NCI-H446 (cell line): ENCODE measurements around the gene AZGP1.
A peak's percentile ranks its signal among the peaks of the same experiment; 100 is the strongest.
"Not testable (repeated sequence)": the region's sequence is repeated elsewhere in the genome, so short reads cannot be mapped to it uniquely, and the experiment has no call there.

Source experiments
- DNase-seq, 2 experiments: peaks; one replicate each; lab custom pipeline; 2025; lab: John Stamatoyannopoulos, UW

AZGP1 gene

DNA sequence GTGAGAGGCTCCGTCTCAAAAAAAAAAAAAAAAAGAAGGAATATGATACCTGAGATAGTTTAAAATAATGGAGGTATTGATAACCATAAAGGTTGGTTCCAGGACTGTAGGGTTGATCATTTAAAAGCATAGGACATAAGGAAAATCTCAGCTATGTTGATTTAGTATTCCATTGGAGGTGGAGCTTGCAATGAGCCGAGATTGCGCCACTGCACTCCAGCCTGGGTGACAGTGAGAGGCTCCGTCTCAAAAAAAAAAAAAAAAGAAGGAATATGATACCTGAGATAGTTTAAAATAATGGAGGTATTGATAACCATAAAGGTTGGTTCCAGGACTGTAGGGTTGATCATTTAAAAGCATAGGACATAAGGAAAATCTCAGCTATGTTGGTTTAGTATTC lies 23.2 kb downstream of the AZGP1 start:
- not testable (repeated sequence) for DNase-seq

DNA sequence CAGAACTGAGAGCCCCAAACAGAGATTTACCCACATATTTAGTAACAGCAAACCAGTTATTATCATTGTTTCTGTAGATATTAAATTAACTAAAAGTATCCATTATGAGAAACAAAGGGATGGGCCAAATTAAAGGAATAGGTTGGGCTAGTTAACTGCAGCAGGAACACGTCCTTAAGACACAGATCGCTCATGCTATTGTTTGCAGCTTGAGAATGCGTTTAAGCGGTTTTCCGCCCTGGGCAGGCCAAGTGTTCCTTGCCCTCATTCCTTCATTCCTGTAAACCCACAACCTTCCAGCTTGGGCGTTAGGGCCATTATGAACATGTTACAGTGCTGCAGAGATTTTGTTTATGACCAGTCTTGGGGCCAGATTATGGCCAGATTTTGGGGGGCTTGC lies 25.0 kb downstream of the AZGP1 start:
- not testable (repeated sequence) for DNase-seq

DNA sequence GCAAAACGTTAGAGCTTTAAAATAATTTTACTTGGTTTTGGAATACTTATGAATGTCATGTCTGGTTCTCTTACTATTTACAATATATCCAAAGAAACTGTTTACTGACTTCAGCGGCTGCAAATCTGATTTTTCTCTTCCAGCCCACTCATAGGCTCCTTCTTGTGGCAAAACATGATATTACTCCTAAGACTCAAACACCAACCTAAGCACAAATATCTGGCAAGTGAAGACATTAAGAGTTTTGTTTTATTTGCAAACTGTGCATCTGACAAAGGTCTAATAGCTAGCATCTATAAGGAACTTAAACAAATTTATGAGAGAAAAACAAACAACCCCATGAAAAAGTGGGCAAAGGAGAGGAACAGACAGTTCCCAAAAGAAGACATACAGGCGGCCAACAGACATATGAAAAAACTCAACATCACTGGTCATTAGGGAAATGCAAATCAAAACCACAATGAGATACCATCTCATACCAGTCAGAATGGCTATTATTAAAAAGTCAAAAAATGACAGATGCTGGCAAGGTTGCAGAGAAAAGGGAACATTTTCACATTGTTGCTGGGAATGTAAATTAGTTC lies 26.1 kb downstream of the AZGP1 start:
- no peak for DNase-seq

DNA sequence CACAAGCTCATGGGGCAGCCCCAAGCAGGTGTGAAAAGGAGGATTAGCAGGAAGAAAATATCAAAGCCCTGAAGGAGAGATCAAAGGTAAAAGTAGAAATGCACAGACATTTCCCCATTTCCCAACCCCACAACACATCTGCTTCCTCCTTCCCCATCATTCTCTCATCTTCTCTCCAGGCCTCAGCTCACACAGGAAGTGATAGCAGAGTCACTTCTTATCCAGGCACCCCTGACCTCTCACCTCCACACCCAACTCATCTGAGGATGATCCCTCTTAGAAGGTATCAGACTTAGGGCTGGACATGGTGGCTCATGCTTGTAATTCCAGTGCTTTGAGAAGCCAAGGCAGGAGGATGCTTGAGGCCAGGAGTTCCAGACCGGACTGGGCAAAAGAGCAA lies 28.2 kb downstream of the AZGP1 start:
- DNase-seq, result no peak

DNA sequence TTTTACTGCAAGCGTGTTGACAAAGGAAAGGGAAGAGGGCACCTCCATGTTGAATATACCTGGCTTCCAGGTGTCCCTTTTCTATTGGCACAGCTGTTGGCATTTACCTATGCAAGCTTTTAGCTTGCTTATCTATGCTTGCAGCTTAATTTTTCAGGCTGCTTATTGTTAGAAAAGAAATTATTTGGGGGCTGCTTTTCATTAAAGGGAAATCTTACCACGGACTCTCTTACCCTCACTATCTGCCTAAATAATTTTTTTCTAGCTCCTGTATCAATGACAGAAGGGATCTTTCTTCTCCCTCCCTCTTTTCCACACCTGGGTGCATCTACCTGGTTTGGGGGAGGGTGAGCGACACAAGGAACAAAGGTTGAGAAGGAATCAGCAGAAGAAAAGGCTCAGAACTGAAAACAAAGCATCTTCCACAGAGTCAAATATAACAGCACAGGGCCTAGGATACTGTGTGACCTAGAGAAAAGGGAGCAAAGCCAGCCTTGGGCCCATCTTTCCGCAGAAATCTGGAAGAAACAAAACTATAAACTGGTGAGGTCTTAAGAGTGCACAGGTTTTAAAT lies 31.2 kb downstream of the AZGP1 start:
- no peak for DNase-seq

DNA sequence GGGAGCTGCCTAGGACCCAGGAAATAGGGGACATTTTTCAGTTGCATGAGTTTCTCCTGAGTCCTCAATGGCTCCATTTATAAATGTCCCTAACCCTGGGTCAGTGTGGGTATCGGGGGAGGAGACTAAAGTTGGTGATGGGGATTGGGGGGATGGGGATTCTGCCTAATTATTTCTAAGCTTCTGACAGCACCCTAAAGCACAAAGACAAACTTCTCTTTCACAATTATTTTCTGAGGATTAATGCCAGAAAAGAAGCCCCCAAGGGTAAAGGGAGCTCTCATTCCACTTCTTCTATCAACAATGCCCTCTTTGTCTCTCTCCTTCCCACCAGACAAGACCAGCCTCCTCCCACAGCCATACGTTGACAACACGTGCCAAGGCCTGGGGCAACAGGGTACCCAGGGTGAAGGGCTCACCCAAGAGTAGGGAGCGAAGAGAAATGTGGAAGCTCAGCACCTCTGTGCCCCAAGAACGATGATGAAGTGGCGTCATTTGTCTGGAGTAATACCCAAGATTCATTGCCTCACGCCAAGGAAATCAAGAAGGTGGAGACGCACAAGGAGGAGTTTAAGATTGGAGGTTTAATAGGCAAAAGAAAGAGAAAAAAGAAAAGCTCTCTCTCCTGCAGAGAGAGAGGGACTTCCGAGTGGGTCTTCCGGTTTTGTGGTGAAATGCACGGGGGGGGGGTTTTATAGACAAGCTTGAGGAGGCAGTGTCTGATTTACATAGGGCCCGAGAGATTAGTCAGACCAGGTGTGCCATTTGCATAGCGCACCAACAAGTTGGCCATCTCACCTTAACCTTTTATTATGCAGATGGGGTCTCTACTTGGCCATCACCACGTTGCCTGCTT lies 32.0 kb downstream of the AZGP1 start:
- no peak for DNase-seq

DNA sequence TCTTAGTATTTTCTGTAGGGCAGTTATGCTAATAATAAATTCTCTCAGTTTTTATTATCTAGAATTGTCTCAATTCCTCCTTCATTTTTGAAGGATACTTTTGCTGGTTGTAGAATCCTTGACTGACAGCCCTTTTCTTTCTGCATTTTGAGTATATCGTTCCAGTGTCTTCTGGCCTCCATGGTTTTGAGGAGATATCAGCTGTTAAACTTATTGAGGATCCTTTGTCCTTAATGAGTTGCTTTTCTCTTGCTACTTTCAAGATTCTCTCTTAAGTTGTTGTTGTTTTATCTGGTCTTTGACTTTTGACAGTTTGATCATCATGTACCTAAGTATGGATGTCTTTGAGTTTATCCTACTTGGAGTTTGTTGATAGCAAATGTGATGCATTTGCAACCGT lies 37.5 kb downstream of the AZGP1 start:
- DNase-seq, result no peak

DNA sequence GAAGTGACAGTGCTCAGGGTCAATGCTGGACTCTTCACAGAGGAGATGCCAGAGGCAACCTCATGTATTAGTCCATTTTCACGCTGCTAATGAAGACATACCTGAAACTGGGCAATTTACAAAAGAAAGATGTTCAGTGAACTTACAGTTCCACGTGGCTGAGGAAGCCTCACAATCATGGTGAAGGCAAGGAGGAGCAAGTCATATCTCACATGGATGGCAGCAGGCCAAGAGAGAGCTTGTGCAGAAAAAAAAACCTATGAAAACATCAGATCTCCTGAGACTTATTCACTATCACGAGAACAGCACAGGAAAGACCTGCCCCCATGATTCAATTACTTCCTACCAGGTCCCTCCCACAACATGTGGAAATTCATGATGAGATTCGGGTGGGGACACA lies 40.8 kb downstream of the AZGP1 start:
- not testable (repeated sequence) for DNase-seq

DNA sequence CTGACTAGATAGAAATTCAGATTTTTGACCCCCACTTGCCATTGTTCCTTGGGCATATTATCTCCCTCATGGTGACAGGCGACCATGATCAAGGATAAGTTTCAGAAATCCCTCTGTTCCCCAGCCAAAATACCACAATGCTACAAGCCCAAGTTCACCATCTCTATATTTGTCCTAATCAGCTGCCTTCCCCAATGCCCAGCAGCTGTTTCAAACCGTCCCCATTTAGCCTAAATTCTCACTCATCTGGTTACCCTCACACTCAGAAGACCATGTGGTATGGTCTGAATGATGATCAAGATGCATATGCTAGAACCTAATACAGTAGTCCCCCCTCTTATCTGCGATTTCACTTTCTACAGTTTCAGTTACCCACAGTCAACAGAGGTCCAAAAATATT lies 45.5 kb downstream of the AZGP1 start:
- no peak for DNase-seq

DNA sequence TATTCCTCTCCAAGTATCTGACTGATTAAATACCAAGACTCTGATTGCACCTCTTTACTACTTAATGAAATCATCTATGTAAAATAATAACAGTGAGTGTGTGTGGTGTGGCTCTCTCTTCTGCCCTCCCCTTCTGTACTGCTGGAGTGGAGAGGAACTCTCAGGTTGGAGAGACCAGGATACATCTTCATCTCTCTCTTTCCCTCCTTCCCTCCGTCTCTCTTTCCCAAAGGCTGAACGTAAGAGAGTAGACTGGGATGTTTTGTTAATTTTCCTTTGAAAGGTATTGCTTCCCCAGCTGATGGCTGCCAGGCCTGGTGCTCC lies 46.1 kb downstream of the AZGP1 start:
- no peak for DNase-seq

DNA sequence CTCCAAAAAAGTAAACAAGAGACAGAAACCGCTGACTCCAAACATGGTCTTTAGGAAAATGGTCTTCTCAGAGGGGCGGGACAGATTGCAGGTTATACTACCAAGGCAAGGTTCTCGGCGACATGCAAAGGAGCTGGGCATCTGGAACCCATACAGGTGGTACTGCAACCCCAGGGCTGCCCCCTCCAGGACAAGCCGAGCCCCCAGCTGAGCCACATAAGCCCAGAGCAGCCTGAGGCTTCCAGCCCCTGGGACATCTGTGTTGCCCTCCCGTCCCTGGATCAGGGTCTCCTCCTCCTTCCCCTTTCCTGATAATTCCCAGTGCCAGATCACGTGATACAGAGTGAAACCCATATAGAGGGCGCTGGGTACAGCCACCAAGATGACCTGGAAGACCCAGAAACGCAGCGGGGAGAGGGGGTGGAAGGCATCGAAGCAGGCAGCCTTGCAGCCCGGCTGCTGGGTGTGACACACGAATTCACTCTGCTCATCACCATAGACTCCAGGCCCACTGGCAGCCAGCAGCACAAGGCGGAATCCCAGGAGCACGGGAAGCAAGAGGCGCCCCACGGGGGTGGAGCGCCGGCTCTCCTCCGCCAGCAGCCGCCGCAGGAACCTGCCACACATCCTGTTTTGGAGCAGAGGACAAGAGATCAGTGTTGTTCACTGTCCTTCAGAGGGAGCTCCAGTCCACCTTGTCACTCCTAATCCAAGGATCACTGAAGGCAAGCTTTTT lies 46.7 kb downstream of the AZGP1 start, which contains the start of gene GJC3:
Gene GJC3 (minus strand): TSS at position 627 of the 736 bp plus-strand sequence. CDS start 0 bp downstream, at position 627.
- peak in 1 of 2 experiments; percentile 16 for DNase-seq

DNA sequence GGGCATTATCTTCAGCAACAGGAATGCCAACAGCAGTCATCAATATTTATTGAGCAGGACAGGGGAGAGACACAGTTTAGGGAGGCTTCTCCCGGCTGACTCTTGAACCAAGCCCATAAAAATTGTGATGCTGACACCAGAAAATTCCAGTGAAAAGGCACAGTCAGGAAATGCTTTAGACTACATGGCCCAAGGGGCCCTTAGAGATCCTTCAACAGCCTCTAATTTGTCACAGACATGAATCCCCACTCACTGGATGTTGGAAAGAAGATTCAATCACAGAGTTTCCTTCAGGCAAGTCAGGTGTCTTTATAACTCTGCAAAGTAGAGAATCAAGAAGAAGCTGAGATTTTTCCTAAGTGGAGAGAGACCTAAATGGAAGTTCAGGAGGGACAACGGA lies 47.6 kb downstream of the AZGP1 start:
- no peak for DNase-seq

DNA sequence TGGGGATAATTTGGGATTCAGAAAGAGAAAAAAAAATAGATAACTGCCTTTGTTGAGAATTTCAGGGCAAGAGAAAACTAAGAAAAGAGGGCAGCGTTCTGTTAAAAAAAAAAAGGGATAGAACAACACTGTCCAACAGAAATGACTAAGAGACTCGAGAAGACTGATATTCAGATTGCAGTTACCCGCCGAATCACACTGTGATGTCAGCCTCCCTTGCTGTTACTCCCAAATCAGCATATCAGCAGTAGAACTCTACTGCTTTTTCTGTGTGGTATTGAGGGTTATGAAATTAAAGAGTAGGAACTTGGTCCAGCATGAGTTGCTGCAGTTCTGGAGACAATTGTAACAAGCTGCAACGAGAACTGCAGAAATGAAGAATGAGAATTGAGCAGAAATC lies 48.3 kb downstream of the AZGP1 start:
- DNase-seq, result no peak

DNA sequence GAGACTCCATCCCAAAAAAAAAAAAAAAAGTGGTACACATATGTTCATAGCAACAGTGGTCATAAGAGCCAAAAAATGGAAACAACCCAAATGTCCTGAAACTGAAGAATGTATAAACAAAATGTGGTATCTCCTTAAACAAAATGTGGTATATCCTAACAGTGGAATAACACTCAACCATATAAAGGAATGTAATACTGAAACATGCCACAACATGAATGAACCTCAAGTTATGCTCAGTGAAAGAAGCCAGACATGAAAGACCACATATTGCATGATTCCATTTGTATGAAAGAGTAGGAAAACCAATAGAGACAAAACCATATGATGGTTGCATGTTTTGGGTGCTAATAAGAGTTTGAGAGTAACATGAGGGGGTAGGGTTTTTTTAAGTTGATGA lies 49.5 kb downstream of the AZGP1 start:
- no peak for DNase-seq

DNA sequence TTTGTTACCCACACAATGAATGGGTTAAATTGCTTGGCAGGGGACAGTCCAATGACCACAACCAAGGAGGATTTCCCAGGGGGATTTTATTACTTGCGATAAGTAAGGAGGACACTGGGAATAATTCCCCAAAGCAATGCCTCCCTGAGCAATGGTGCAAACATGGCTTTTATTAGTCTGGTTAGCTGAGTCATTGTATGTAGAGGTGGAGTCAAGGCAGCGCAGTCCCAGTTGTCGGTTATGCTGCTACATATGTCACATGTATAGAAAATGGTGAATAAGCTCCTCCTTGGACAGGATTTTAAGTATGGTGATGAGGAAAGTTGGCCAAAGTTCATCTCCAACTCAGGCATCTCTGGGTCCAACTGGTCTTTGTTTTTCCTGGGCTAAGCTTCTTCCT lies 52.6 kb downstream of the AZGP1 start:
- DNase-seq, result no peak

DNA sequence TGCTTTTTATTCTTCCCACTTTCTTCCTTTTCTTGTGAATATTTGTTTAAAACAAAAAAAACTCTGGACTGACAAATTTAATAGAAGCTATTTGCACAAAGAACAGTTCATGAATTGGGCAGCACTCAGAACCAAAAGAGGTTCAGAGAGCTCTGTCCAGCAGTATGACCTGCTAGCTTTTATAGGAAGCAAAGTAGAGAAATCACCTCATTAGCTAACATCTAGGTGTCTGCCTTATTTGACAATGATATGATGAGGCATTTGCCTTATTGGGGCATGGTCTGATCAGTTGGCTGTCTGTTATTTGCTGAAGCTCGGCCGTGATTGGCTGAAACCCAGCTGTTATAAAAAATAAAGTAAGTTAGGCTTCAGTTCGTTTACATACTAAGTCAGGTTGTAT lies 55.7 kb downstream of the AZGP1 start:
- DNase-seq, result no peak

DNA sequence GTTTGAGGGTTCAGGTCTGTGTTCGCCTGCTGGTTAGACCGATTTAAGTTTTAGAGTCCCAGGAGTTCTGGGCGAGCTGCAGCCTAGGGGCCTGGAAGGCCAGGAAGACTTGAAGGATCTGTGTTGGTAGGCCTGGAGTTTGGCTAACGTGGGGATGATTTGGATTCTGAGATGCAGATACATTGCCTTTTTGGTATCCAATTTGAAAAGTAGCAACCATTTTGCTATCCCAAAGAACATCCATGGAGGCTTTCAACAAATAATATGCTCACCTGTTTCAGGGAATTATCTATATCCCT lies 56.1 kb downstream of the AZGP1 start:
- DNase-seq, result no peak

DNA sequence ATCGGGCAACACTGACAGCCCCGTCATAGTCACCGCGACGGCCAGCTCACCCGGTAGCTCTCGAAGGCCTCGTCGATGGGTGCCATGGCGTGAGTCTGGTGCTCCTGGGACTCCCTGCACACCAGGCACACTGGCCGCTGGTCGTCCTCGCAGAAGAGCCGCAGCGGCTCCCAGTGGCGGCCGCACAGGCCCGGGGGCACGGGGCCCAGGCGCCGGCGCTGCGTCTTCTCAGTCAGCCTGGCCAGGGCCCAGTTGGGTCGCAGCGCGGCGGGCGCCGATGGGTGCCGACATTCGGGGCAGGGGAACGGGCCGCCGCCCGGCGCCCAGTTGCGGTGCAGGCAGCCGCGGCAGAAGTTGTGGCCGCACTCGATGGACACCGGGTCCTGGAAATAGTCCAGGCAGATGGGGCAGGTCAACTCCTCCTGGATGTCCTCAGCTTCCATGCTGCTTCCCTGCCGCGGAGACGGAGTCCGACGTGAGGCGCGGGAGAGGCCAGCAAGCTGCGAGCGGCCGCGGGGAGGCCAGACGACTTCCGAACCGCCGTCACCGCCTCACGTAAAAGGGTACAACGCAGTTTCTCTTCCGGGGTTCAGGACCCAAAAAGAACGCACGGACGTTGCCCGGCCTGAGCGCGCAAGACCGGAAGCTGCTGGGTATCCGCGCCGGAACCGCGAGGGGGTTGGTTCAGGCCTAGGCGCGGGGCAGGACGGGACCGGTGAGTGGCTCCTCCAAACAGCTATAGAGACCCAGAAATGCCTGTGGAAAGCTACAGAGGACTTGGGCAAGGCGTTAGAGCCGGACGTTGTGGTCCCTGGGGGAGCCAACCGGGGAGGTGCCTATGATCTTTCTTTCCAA lies 56.6 kb downstream of the AZGP1 start, which contains the start of gene TRIM4:
Gene TRIM4 (minus strand): TSS at position 572 of the 855 bp plus-strand sequence. CDS start 129 bp downstream, at position 443.
- DNase-seq, result peak; percentile 26 to 82
